Measurements from ENCODE around the gene DFFB.

Gene DFFB

DNA sequence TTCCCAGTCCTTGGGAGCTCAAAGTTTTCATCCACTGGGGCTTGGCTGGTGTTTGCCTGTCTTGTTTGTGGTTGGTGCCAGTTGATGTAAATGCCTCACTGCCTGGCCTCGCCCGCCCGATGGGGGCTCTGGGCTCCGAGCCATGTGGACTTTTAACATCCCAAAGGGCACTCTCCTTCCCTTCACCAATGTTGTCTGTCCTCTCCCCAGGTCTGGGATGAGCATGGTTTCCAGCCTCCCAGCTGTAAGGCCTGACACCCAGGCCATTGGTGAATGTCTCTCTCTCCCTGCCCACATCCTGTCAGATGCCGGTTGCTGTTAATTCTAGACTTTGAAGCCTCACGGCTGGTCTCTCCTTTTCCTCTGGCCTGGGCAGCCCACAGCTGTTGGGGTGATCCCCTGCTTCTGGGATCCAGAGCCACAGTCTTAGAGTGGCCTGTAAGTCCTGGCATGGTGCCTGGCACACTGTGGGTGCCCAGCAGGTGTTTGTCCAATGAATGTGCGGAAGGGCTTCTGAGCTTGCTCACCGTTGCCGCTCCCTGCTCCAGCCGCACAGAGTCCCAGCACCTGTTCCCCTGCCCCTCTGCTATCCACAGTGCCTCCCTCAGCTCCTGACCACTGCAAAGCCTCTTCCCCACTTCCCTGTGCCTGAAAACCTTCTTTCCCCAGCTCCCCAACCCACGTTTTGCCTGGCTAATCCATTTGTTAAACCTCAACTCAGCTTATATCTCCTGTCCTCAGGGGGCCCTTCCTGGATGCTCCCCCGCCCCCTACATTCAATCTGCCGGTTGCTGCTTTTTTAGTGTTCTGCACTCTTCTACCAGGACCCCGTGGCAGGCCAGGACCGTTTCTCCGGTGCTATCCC, 46.1 kb downstream of the DFFB start:
- H3K36me3 ChIP-seq (ENCODE audit: control insufficient read depth in 2 of 2, insufficient read depth in 1 of 2, low read length in 2 of 2), result peaks cover 0 to under 1% of the 10 kb centered on the region in 2 experiments; a peak in 1 of 3 replicates
- H3K27ac ChIP-seq (ENCODE audit: extremely low read depth, low read depth, low read length), result no peak overlapping the region
- H3K4me3 ChIP-seq (ENCODE audit: low read depth, low read length), result no peak overlapping the region
- CTCF ChIA-PET, result interaction anchor here (0.6 to 0.8 kb wide), 2 partner anchors 267 to 459 kb away, joined by 3 read pairs; no protein-coding TSS in a partner anchor
- no peaks in the 10 kb centered on the region for H3K9me3 ChIP-seq (ENCODE audit: control insufficient read depth, insufficient read depth, low read depth, low read length)
- no peaks in the 10 kb centered on the region for H3K4me1 ChIP-seq (ENCODE audit: control insufficient read depth, insufficient read depth, low read length)
- TF ChIP-seq GFI1B (tag by site-specific recombination; IDR thresholded peaks at IDR 0.05), result no peak
- peak; percentile 61 for TF ChIP-seq ZIC2 (tag by site-specific recombination; IDR thresholded peaks at IDR 0.05)
- TF ChIP-seq ZNF626 (tag by site-specific recombination; IDR thresholded peaks at IDR 0.05), result no peak
- no peak for TF ChIP-seq ZNF623 (tag by site-specific recombination; IDR thresholded peaks at IDR 0.05)
- POLR2A ChIA-PET, result no interaction called here

DNA sequence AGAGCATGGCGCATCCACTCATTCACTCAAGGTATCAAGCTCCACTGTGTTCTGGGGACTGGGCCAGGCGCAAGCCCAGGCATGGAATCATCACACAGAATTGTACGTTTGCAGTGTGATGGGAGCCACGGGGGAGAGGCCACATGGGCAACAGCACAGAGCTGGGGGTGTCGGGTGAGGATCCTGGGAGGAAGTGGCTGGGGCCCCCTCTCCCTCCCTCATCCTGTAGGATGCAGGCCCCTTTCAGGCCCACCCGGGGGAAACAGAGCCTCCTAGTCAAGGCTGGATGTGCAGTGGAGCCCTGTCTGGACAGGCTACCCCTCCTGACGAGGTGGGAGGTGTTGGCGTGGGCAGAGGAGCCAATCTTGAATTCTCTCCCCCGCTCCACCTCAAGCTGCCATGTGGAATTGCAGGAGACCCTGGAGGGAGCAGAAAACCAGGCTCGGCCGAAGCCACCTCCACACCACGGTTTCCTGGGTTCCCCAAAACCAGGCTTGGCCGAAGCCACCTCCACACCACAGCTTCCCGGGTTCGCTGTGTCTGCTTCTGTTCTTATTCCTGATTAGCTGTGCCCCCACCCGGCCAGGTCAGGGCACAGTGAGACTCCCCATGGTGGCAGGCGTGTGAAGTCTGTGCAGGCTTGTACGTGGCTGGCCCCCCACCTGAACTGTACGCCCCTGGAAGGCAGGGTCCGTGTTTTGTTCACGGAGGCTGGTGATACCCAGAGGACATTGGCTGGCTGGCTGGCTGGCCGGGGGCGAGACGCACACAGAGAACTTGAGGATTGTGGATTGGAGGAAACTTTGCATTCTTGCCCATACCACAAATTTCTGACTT, 46.9 kb downstream of the DFFB start:
- POLR2A ChIA-PET, result no interaction called here
- Histone ChIP-seq H3K4me1 (ENCODE audit: control insufficient read depth, insufficient read depth, low read length) (no peaks in the 10 kb centered on the region), H3K4me3 (ENCODE audit: low read depth, low read length) (no peak overlapping the region), H3K9me3 (ENCODE audit: control insufficient read depth, insufficient read depth, low read depth, low read length) (no peaks in the 10 kb centered on the region), H3K27ac (ENCODE audit: extremely low read depth, low read depth, low read length) (no peak overlapping the region), H3K36me3 (ENCODE audit: control insufficient read depth in 2 of 2, insufficient read depth in 1 of 2, low read length in 2 of 2) (no peaks in the 10 kb centered on the region)
- CTCF ChIA-PET, result no interaction called here
- TF ChIP-seq ZBTB11 (tag by site-specific recombination; conservative IDR thresholded peaks at IDR 0.05; ENCODE audit: low read depth), result no peak
- no peak for TF ChIP-seq ZNF184 (tag by site-specific recombination; IDR thresholded peaks at IDR 0.05)
- TF ChIP-seq ZNF362 (tag by site-specific recombination; IDR thresholded peaks at IDR 0.05), result no peak
- TF ChIP-seq ZNF530 (tag by site-specific recombination; IDR thresholded peaks at IDR 0.05; ENCODE audit: low read depth), result no peak
- no peak for TF ChIP-seq ZNF426 (tag by site-specific recombination; IDR thresholded peaks at IDR 0.05)
- TF ChIP-seq ZNF366 (tag by site-specific recombination; conservative IDR thresholded peaks at IDR 0.05), result no peak
- TF ChIP-seq HOXC10 (CRISPR knock-in tag; IDR thresholded peaks at IDR 0.05), result no peak
- TF ChIP-seq ZBTB21 (tag by site-specific recombination; IDR thresholded peaks at IDR 0.05), result no peak
- TF ChIP-seq ZNF138 (tag by site-specific recombination; IDR thresholded peaks at IDR 0.05; ENCODE audit: borderline replicate concordance), result no peak
- TF ChIP-seq, protein P1, sequence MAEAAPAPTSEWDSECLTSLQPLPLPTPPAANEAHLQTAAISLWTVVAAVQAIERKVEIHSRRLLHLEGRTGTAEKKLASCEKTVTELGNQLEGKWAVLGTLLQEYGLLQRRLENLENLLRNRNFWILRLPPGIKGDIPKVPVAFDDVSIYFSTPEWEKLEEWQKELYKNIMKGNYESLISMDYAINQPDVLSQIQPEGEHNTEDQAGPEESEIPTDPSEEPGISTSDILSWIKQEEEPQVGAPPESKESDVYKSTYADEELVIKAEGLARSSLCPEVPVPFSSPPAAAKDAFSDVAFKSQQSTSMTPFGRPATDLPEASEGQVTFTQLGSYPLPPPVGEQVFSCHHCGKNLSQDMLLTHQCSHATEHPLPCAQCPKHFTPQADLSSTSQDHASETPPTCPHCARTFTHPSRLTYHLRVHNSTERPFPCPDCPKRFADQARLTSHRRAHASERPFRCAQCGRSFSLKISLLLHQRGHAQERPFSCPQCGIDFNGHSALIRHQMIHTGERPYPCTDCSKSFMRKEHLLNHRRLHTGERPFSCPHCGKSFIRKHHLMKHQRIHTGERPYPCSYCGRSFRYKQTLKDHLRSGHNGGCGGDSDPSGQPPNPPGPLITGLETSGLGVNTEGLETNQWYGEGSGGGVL (tag by site-specific recombination; IDR thresholded peaks at IDR 0.05), result no peak
- no peak for TF ChIP-seq ZNF791 (tag by site-specific recombination; IDR thresholded peaks at IDR 0.05)
- no peak for TF ChIP-seq ZNF544 (tag by site-specific recombination; IDR thresholded peaks at IDR 0.05)
- no peak for TF ChIP-seq ZNF311 (tag by site-specific recombination; IDR thresholded peaks at IDR 0.05; ENCODE audit: borderline replicate concordance)

Measured in HEK293 (cell line).